ENCODE results near the gene NLGN4X.

The NLGN4X gene

GRCh38 chrX:5842601-5843000 is 386.1 kb downstream of the NLGN4X start:
- no peak for DNase-seq

Measured in activated gamma-delta T cell treated with Interleukin-2 at 50 U/mL for 16 hours (primary cell).